HG03103 (cell line): ENCODE results near the gene LDLRAP1.
"Not testable (repeated sequence)": the region's sequence is repeated elsewhere in the genome, so short reads cannot be mapped to it uniquely, and the experiment has no call there.

ENCODE experiments used
- ATAC-seq: cut with Tn5 transposase; IDR thresholded peaks from one replicate; pipeline ENCODE4 v1.9.1; 2021; ENCODE audit warnings: low read depth; ENCODE audit not compliant: unreplicated experiment

Gene LDLRAP1

DNA sequence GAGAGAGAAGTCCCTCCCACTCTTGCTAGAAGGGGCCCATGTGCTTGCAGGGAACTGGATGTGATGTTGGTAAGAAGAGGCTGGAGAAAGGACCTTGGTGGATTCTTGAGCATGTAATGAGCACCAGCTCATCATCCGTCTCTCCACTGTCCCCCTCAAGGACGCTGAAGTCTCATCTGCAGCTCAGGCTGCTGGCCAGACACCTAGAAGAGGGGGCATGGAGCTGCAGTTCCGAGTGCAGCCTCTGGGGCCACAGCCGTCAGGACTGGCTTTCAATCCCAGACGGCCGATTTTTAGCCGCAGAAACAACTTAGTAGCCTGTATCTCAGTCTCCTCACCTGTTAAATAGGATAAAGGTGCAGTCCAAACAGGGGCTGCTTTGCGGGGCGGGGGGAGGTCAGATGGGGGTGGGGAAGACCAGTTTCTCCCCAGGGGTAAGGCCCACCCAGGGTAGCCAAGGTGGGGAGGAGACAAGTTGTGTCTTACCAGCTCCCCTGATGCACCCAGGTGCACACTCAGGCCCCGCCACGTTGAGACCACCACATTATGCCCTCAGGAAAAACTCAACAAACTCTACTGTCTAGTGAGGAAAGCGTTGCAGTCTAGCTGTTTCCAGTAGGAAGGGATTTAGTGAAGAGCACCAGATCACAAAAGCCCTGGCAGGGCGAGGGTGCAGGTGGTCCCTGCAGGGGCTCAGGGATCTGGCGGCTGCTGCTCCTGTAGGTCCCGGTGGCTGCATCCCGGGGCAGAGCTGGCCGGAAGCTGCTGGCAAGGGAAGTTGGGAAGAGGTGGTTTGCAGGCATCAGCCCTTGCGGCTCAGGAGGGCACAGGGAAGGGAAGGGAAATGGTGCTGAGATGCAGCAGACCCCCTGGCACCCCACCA lies 29.5 kb downstream of the LDLRAP1 start:
- ATAC-seq = no peak

DNA sequence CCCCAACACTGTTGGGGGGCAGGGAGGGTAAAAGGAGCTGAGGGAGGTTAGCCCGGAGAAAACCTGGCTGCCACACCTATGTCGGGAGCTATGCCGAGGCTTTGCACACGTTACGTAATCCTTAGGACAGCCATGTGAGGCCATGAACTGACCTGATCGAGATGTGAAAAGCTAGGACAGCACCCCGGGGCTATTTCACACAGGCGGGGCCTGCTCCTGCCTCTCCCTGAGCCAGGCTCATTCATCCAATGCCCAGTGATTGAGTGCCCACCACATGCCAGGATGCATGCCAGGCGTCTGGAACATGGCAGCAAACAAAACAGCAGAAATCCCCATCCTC lies 30.2 kb downstream of the LDLRAP1 start:
- ATAC-seq = no peak

DNA sequence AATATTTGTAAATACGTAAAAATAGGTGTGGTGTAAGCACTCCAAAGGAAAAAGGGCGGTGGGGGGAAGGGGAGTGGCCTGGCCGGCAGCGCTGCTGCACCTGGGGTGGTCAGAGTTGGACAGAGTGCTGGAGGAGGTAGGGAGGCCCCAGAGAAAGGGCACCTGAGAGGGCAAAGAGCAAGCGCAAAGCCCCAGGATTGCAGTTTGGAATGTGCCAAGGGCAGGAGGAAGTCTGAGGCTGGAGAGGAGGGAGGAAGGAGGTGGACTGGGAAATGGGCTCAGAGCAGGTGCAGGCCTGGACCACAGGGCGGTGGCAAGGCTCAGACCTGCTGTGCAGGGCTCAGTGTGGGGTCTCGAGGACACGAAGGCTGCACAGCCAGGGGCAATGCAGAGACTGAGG lies 30.6 kb downstream of the LDLRAP1 start:
- ATAC-seq = no peak

DNA sequence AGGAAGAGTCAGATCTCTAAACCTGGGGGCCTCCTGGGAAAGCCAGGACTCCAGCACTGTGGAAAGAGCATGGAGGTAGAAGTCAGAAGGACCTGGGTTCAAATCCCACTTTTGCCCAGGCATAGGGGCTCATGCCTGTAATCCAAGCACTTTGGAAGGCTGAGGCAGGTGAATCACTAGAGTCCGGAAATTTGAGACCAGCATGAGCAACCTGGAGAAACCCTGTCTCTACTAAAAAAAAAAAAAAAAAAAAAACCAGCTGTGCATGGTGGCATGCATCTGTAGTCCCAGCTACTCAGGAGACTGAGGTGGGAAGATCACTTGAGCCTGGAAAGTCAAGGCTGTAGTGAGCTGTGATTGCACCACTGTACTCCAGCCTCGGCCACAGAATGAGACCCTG lies 31.8 kb downstream of the LDLRAP1 start:
- ATAC-seq = no peak

DNA sequence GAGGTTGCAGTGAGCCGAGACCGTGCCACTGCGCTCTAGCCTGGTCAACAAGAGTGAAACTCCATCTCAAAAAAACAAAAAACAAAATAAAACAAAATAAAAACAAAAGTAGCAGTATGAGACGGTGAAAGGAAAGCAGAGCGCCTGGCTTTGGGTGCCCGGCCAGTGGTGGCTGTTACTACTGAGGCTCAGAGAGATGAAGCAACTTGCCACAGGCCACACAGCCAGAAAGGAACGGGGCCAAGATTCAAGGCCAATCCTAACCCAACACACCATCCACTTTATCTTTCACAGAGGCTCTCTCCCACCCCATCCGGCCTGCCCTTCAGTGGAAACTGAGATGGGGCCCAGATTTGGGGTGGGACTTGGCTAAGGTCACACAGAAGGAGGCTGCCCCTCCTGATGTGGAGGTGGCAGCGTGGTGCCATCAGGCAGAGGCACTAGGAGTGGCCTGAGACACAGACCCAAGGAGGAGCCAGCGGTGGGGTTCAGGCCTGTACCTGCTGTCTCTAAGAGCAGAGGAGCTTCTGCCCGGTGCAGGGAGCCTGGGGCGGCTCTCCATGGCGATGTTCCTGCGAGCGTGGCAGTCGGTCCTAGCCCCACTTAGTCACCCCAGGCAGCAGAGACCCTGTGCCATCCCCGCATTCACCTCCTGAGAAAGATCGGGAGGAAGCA lies 33.2 kb downstream of the LDLRAP1 start:
- no peak for ATAC-seq

DNA sequence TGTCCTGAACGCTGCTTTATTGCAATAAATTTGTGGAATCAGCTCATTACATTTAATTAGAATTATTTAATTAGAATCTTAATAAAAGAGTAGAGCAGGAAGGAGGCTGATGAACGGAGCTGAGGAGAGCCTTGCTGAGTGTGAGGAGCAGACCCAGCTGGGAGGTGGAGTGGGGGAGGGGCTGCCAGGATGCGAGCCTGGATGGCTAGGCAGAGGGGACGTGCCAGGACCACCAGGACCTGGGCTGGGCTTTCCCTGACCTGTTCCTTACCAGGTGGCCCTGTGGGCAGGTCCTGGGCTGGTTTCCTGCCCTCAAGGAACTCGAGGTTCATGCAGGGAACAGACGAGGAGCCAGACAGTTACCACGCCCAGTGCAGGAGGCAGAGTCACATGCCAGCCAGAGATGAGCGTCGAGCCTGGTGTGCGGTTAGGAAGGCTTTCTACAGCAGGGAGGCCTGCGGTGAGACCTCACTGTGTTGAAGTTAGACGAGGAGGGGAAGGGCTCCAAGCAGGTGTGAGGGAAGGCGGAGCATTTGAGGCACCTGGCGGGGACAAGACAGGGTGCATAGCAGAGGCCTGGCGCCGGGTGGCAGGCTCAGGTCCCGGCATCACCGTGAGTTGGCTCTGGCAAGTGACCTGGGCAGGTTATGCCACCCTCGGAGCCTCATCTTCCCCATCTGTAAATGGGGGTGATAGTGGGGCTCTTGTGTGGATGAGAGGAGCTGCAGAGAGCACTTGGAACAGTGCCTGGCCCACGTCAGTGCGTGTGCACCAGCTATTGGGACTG lies 33.9 kb downstream of the LDLRAP1 start:
- no peak for ATAC-seq

DNA sequence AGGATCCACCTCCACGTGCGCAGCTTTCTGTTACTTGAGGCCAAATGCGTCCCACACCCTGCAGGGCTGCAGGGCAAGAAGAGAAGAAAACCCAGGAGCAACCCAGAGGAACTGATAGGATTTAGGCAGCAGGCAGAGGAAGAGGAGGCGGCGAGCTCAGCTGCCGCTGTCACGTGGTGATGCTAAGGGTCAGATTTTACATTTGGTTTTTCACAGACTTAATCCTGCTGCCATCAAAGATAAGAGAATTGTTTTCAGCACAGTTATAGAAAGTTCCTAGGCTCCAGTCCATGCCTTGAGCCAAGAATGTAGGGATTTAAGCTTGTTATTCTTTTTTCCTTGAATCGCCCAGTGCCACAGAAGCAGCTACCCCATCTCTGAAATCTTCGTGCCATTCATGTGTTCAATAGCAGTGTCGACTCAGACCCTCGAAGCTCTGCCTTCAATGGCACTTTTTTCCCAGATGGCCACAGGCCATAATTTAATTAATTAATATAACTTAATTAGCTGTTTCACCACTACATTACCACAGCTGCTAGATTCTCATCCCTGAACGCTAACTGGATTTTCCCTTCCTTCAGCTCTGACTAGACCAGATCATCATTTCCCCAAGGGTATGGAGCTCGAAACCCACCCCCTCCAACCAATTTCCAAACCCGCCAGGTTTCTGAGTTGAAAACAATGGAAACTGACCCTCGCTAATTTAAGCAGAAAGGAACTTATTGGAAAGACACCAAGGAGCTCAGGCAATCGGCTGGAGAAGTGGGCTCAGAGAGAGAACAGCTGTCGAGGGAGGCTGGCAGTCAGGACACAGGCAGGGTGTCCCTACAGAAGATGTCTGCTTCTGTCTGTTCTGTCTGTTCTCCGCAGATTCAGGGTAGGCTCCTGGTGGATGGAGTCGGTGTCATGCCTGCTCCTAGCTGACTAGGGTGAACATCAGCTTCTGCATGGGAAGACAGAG lies 36.2 kb downstream of the LDLRAP1 start:
- ATAC-seq = no peak

DNA sequence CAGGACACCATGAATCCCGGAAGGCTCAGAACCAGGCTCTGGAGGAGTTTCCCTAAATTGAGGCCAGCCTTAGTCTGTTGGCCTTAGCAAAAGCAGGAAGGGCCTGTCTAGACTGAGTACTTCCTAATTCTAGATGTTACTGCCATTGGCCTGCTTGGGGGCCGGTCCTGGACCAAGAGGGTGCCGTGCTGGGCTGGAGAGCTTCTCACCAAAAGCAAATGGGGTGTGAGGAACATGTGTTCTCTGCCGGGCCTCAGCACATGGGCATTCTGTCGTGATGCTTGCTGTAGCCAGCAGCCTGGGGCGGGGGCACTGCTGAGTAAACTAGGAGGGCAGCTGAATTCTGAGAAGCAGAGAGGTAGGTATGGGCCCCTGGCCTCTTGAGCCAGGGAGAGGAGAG lies 37.5 kb downstream of the LDLRAP1 start:
- ATAC-seq = no peak

DNA sequence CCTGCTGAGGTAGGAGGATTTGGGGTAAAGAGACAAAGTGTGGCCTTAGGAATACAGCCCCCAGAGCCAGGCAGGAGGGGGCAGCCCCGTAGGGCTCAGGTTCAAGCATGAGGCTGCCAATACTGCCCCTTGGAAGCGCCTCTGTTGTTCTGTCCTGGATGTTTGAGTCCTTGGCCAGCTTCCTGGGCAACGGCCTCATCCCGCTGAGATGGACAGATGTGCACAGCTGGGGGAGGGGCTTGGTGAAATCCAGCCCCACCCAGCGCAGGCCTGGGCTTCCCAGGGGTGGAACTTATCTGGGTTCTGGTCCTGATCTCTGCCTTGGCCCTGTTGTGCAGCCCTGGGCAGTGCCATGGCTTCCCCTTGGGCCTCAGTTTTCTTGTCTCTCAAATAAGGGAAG lies 38.4 kb downstream of the LDLRAP1 start:
- ATAC-seq = no peak

DNA sequence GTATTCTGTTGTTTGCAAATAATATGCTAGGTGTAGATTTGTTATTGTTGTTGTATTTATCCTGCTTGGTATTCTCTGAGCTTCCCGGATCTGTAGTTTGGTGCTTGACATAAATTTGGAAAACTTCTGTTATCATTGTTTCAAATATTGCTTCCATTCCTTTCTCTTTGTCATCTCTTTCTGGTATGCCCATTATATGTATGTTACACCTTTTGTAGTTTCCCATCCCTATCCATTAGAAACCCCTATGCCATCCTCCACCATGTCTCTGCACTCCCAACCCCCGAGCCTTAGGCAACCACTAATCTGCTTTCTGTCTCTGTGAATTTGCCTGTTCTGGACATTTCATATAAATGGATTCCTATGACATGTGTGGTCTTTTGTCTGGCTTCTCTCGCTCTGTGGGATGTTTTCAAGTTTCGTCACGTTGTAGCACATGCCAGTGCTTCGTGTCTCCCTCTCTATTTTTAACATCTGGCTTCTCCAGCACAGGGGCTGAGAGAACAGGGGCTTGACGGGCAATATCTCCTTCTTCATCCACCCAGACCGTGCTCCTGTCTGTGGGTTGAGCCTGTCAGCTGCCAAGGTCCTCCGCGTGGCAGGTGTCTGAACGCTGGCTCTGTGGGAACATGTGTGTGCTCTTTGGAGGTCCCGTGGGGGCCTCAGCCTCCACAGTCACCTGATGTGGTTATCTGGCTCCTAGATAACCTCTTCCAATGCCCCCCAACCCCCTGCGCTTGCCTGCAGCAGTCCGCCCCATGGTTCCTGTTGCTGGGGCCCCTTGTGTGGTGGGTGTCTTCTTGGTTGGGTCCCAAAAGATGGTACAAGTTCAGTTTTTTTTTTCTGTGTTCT lies 40.3 kb downstream of the LDLRAP1 start:
- ATAC-seq = no peak

DNA sequence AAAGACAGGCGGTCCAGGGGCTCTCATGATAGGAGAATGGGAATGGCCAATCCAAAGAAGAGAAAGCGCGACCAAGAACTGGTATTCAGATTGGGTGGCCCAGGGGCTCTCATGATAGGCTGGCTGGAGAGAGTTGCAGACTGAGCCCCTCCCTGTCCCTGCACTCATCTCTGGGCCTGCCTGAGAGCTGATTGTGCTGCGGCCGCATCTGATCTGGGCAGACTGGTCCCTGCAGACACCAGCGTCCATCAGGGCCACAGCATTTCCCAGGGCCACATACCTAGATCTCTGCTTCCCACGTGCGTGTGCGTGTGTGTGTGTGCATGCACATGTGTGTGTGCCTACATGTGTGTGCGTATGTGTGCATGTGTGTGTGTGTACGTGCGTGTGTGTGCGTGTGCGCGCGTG lies 42.8 kb downstream of the LDLRAP1 start:
- no peak for ATAC-seq

DNA sequence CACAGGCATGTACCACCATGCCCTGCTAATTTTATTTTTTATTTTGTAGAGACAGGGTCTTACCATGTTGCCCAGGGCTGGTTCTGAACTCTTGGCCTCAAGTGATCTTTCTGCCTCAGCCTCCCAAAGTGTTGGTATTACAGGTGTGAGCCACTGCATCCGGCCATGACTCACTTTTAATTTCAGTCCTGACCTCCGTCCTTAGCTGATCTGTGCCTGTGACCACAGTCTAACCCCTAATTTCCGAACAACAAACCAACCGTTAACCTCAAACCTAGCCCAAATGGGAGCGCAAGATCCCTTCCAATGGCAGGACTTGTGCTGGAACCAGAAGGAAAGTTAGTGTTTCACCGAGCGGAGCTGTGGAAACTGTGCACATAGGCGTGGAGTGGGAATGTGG lies 43.9 kb downstream of the LDLRAP1 start:
- no peak for ATAC-seq

DNA sequence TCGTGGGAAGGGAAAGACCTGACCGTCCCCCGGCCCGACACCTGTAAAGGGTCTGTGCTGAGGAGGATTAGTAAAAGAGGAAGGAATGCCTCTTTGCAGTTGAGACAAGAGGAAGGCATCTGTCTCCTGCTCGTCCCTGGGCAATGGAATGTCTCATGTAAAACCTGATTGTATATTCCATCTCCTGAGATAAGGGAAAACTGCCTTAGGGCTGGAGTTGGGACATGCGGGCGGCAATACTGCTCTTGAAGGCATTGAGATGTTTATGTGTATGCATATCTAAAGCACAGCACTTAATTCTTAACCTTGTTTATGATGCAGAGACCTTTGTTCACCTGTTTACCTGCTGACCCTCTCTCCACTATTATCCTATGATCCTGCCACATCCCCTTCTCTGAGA lies 44.8 kb downstream of the LDLRAP1 start:
- ATAC-seq = not testable (repeated sequence)

DNA sequence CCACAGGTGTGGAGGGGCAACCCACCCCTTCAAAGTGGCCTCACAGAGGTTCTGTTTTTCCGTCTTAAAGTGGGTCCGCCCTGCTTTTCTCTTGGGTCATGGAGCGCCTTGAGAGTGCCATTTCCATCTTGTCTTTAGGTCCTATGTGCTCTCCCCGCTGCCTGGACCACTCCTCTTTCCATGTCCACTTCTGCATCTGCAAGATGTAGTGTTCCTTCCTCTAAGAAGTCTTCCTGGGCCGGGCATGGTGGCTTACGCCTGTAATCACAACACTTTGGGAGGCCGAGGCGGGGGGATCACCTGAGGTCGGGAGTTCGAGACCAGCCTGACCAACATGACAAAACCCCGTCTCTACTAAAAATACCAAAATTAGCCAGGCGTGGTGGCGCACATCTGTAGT lies 45.4 kb downstream of the LDLRAP1 start:
- ATAC-seq = not testable (repeated sequence)

DNA sequence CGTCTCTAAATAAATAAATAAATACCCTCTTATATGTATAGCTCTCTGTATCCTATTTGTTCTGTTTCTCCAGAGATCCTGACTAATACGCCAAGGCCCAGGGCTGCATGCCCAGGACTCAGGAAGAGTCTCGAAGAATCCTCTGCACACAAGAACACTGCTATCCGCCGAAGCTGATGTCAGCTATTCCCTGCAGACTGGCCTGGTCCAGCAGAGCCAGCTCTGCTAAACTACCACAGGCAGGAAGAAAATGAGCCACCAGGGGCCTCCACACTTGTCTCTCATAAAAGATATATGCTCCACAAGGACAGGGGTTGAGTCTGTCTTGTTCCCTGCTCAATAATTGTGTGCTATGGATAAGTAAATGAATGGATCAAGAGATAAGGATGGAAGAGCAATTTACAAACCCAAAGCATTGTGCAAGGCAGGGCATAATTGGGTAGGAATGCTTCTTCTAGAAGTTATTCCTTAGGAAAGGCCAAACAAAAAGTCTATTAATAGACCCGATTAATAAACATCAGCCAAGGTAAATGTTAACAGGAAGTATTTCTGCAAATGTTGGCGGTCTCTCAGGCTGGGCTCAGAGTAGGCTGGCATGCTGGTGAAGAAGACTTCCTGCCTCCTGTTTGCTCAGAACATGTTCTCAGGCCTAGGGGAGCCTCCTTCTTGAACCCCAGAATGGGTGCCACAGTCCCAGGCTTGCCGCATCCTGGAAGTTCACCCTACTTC lies 46.9 kb downstream of the LDLRAP1 start:
- ATAC-seq = no peak

DNA sequence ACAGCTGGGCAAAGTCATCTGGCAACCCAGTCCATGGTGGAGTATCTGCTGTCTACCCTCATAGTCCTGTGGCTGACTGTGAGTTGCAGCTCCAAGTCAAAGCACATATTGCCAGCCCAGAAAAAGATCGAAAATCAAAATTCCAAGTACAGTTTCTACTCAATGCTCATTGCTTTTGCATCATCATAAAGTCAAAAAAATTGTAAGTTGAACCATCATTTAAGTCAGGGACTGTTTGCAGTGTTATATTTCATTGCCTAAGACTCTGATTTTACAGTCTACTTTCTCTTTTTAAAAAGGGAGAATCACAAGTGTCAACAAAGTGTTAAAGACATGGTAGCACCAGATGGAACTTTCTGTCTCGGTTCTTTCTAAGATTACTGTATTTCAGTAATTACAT lies 50.5 kb downstream of the LDLRAP1 start:
- no peak for ATAC-seq

DNA sequence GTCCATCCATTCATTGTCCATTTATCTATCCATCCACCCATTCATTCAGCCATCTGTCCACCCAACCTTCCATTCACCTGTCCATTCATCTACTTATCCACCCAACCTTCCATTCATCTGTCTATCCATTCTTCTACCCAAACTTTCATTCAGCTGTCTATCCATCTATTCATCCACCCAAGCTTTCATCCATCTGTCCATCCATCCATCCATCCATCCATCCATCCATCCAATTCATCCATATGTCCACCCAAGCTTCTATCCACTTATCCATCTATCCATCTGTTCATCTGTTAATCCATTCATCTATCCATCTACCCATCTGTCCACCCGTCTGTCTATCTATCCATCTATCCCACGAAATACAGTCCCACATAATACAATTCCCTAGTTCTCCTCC lies 51.6 kb downstream of the LDLRAP1 start:
- ATAC-seq = no peak

DNA sequence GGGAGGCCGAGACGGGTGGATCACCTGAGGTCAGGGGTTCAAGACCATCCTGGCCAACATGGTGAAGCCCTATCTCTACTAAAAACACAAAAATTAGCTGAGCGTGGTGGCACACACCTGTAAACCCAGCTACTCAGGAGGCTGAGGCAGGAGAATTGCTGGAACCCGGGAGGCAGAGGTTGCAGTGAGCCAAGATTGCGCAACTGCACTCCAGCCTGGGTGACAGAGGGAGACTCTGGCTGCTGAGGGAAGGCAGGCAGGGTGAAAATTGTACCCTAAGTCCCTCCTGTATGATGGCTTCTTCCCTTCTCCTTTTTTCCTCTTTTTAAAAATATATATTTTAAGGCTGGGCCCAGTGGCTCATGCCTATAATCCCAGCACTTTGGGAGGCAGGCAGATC lies 53.2 kb downstream of the LDLRAP1 start:
- ATAC-seq = not testable (repeated sequence)

DNA sequence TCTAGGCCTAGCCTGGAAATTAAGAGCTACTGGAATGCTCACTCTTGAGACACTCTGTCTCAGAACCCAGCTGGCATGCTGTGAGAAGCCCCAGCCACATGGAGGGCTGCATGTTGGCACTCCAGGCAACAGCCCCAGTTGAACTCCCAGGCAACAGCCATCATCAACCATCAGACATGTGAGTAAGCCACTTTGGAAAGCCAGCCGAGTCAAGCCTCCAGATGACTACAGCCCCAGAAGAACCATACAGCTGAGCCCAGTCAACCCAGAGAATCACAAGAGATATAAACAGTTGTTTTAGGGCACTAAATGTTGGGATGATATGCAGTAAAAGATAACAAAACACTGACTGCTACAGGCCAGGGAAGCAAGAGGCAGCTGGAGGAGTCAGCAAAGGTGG lies 55.5 kb downstream of the LDLRAP1 start:
- no peak for ATAC-seq
